GM18505 (cell line): Measurements from ENCODE around the gene DDX10.

Experiments used
- ATAC-seq: cut with Tn5 transposase; IDR thresholded peaks from one replicate; pipeline ENCODE4 v1.9.1; 2021; ENCODE audit not compliant: unreplicated experiment
- POLR2A ChIP-seq: IDR thresholded peaks from 4 replicates; pipeline ENCODE4 v1.6.1; 2011; ENCODE audit warnings: borderline replicate concordance; ENCODE audit not compliant: insufficient read depth, insufficient read length; ENCODE audit errors: extremely low read depth

DDX10 gene

DNA sequence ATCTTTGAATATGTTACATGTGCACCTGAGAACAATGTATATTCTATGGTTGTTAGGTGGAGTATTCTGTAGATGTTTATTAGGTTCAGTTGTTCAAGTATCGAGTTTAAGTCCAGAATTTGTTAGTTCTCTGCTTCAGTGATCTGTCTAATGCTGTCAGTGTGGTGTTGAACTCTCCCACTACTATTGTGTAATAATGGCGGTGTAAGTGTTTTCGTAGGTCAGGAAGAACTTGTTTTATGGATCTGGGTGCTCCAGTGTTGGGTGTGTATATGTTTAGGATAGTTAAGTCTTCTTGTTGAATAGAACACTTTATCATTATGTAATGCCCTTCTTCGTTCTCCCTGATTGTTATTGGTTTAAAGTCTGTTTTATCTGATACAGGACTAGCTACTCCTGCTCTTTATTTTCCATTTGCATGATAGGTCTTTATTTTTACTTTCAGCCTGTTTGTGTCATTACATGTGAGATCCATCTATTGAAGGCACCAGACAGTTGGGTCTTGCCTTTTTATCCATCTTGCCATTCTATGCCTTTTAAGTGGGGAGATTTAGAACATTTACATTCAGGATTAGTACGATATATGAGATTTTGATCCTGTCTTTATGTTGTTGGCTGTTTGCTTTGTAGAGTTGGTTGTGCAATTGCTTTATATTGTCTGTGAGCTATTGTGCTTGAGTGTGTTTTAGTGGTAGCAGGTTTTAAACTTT, 121.6 kb downstream of the DDX10 start:
- no peak for TF ChIP-seq POLR2A
- no peak for ATAC-seq

GRCh38 chr11:108787105-108787504, 122.2 kb downstream of the DDX10 start:
- TF ChIP-seq POLR2A, result no peak
- no peak for ATAC-seq

GRCh38 chr11:108788565-108789199, 123.8 kb downstream of the DDX10 start:
- no peak for ATAC-seq
- no peak for TF ChIP-seq POLR2A

GRCh38 chr11:108790501-108791299, 125.8 kb downstream of the DDX10 start:
- ATAC-seq, result peak; percentile 70
- no peak for TF ChIP-seq POLR2A

DNA sequence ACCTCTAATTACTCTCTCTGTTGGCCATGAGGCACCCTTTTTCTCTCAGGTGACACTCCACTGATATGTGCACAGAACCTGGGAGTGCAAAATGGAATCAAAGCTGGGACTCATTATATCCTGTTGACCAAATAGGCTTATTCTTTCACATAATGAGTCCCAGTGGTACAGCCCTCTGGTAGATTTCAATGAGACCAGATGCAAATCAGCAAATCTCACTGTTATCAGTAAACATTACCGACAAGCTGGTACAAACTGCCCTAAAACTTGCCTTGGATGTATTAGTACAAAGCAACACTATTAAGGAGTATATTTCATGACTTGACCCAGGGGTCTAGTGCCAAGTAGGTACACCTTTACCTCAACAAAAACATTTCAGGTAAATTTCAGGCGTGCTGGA, 128.3 kb downstream of the DDX10 start:
- no peak for TF ChIP-seq POLR2A
- ATAC-seq, result no peak

GRCh38 chr11:108793611-108794010, 128.7 kb downstream of the DDX10 start:
- ATAC-seq, result no peak

DNA sequence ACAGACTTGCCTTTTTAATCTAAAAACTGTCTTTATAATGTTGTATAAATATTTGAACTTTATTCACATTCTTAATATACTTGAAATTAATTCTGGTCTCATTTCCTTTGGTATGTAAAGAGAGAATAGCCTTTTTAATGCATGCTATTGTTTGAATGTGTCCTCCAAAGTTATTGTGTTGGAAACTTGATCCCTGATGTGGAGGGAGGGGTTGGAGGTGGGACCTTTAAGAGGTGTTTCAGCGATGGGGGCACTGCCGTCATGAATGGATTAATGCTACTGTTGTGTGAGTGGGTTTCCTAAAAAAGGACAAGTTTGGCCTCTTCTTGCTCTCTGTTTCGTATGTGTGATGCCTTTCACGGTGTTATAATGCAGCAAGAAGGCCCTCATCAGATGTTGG, 131.7 kb downstream of the DDX10 start:
- TF ChIP-seq POLR2A, result no peak
- ATAC-seq, result no peak

More at GRCh38 chr11:108793611-108794010, 128.7 kb downstream of the DDX10 start:
- TF ChIP-seq POLR2A, result no peak

DNA sequence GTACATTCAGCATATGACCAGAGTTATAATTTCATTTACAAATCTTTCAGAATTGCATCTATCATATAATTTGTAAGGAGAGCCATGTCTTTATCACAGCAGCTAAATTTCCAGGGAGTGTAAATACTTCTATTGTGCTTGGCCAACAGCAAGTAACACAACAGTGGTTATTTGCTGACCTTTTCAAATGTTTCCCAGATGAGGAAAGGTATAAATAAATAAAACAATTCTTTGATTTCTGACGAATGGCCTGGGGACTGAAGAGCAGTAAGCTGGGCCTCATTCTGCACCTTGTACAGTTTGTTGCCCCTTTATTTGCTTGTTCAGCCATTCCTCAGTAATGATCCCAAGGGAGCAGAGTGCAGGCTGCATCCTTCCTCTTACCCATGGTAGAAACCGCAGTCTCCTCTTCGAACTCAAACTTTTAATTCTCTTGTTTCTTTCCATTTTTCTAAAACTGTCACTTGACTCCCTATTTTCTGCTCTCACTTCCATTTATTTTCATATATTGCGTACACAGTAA, 132.8 kb downstream of the DDX10 start:
- TF ChIP-seq POLR2A, result no peak
- ATAC-seq, result no peak

- TF ChIP-seq POLR2A, result no peak
- no peak for ATAC-seq
Observed at GRCh38 chr11:108802492-108802891, 137.6 kb downstream of the DDX10 start.

DNA sequence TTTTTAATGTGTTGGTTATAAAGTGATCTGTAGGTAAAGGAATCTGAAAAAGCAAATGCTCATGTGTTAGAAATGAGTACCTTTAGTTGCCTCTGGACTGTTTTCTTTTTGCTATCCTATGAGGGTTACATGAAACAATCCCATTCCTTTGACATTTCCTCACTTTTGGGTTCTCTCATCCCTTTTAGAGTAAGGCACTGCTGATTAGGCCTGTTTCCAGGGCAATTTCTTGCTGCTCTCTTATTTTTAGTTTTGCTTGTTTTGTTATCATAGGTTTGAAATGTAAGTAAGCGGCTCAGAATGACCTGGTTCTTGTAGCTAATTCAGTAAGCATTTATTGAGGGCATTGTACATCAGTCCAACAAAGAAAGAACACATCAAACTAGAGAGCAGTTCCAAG, 138.9 kb downstream of the DDX10 start:
- no peak for TF ChIP-seq POLR2A
- ATAC-seq, result no peak

DNA sequence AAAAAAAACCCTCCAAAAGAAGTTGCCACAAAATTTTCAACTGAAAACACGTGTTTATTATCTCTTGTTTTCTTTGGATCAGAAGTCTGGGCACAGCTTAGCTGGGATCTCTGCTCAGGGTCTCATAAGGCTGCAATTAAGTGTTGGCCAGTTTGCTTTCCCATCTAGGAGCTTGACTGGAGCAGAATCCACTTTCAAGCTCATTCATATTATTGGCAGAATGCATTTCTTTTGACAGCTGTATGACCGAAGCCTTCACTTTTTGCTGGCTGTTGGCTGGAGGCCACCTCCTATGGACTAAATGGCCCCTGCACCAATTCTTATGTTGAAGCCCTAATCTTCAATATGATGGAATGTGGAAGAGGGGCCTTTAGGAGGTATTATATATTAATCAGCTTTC, 139.6 kb downstream of the DDX10 start:
- ATAC-seq, result no peak

GRCh38 chr11:108805030-108805429, 140.2 kb downstream of the DDX10 start:
- no peak for TF ChIP-seq POLR2A

More for the DNA sequence above, 139.6 kb downstream of the DDX10 start:
- TF ChIP-seq POLR2A, result no peak

GRCh38 chr11:108807262-108807661, 142.4 kb downstream of the DDX10 start:
- ATAC-seq, result no peak
- TF ChIP-seq POLR2A, result no peak

More at GRCh38 chr11:108805030-108805429, 140.2 kb downstream of the DDX10 start:
- ATAC-seq, result no peak
